ENCODE measurements around the gene RNF214.
"Not testable (repeated sequence)": the region's sequence is repeated elsewhere in the genome, so short reads cannot be mapped to it uniquely, and the experiment has no call there.

The RNF214 gene

DNA sequence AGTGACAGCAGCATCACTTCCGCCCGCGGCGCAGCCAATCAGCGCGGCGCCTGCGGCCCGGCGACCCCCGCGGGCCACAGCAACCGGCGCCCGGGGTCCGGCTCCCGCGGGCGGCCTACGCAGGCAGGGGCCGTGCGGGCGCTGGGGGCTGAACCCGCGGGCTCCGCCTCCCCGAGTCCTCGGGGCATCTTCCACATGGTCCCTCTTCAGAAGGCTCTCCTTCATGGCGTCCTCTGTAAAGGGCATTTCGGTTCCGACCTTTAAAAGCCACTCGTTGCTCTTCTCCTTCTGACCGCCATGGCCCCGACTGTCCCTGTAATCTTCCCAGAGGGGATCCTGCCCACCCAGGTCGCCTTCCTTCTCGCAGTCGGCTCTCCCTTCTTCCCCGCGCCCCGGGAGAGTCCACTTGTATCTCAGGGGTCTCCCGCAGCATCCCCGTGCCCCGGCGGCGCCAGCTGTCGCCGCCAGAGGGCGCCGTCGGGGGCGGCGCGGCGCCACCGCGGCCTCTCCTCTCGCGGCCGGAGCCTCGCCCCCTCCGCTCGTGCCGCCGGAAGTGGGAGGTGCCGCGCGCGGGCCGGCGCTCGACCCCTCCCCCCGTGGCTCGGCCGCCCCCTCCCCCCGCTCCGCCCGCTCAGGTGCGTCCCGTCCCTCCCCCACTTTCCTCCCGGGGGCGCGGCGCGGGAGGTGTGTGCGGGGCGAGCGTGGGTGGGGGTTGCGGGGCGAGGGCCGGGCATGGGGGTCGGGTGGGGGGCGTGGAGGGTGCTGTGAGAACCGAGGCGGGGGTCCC, at the start of gene RNF214:
Gene RNF214 (plus strand): TSS at position 580 of the 787 bp plus-strand sequence. CDS start 1,602 bp downstream, outside the sequence.
- no peak for FAIRE-seq

DNA sequence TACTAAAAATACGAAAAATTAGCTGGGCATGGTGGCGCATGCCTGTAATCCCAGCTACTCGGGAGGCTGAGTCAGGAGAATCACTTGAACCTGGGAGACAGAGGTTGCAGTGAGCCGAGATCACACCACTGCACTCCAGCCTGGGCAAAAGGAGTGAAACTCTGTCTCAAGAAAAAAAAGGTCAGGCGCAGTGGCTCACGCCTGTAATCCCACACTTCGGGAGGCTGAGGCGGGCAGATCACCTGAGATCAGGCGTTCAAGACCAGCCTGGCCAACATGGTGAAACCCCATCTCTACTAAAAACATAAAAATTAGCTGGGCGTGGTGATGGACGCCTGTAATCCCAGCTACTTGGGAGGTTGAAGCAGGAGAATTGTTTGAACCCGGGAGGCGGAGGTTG, 49.3 kb upstream of the RNF214 start:
- not testable (repeated sequence) for FAIRE-seq

DNA sequence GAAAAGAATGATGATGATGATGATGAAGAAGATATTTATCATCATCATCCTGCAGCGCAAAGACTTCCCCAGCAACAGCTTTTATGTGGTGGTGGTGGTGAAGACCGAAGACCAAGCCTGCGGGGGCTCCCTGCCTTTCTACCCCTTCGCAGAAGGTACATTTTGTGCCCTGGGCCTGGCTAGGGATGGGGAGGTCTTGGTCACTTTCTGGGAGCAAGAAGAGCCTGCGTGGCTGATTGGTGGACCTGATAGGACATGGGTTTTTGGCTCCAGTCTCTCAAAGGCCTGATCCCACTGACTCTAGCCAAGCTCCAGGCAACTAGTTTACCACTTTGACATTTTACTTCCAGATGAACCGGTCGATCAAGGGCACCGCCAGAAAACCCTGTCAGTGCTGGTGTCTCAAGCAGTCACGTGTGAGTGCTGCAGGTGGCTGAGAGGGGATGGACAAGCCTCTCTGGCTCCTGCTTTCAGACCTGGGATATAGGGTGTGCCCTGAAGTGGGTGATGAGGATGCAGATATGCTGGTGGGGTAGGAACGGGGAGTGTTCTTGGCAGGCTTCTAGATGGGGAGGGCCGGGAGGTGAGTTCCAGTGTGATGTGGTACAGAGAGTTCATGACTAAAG, 48.6 kb upstream of the RNF214 start:
- FAIRE-seq, result no peak

DNA sequence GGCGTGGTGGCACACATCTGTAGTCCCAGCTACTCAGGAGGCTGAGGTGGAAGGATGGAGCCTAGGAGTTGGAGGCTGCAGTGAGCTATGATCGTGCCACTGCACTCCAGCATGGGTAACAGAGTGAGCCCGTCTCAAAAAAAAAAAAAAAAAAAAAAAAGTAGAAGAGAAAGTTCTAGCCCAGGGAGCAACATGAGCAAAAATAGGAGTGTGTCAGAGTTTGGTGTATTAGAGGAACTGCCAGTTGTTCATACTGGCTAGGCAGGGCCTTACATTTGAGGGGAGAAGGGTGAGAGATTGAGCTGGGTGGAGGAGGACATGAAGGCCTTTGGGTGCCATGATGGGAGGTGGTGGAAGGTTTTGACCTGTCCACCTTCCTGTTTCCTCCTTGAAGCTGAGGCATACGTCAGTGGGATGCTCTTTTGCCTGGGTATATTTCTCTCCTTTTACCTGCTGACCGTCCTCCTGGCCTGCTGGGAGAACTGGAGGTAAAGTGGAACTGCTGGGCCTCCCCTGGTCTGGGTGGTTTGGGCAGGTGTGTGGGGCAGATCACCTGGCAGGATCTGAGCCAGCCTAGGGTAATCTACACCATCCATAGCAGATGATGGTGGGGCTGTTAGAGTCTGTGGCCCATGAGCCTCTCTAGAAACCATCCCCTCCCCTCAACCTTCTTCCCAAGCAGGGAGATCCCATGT, 46.6 kb upstream of the RNF214 start:
- FAIRE-seq, result no peak

DNA sequence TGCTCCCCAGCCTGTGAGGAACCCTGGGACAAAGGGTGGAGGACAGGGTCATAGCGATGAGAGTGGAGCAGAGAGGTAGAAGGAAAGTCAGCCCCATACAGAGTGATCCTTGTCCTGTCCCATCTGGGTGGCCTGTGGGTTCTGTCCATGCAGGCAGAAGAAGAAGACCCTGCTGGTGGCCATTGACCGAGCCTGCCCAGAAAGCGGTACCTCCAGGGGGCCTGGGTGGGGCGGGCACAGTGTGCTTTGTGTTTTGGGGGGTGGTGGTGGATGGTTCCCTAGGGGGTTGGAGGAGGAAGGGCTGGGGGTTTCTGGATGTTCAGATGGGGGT, 46.1 kb upstream of the RNF214 start:
- no peak for FAIRE-seq

DNA sequence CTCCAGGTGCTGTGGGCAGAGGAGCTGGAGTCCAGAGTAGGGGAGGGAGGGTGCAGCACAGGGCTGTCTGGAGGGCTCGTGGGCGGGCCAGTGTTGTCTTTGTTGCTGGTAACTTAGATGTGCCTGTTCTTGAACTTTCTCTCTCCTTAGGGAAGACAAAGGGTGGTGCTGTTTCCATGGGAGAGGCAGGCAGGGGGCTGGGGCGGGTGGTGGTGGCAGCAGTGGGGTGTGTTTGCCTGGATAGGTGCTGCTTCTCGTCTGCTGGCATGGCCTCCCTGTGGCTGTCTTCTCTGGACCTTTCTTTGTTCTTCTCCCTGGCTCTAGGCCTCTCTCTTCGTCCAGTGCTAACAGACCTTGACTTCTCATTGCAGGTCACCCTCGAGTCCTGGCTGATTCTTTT, 45.5 kb upstream of the RNF214 start:
- FAIRE-seq, result no peak

DNA sequence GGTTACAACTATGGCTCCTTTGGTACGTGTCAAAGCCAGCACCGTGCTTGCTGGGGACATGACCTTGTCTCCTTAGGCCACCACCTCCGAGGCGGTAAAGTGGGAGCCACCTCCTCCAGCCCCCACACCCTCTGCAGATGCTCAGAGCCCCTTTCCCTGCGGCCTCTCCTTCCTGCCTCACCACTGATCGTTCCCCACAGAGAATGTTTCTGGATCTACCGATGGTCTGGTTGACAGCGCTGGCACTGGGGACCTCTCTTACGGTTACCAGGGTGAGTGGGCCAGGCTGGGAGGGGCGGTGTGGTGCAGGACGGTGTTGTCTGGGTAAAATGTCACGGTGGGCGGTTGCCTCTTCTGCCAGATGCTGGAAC, 45.1 kb upstream of the RNF214 start:
- no peak for FAIRE-seq

DNA sequence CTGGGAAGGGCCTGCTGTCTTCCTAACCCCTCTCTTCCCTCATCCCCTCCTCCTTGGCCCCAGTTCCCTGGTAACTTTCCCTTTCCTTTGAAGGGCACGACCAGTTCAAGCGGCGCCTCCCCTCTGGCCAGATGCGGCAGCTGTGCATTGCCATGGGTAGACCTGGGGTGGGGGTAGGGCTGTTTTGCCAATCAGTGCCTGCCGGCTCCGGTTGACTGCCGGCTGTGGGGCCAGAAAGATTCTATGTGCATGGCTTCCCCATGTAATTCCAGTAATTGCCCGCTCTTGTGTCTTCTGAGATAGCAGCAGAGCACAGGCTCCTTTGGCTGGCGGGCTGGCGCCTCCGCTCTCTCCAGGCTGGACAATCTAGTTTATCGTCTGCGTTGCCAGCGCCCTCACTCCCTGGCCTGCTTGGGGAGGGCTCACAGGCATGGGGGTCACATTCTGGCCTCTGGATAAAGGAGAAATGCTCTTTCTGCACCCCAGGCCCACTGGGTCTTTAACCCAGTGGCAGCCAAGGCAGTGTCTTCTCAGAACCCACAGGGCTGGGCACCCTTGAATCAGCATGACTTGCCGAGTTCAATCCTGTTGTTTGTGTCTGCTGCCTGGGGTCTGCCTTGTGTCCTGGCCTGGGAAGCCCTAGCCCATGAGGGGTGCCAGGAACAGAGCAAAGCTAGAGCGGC, 44.5 kb upstream of the RNF214 start:
- no peak for FAIRE-seq

DNA sequence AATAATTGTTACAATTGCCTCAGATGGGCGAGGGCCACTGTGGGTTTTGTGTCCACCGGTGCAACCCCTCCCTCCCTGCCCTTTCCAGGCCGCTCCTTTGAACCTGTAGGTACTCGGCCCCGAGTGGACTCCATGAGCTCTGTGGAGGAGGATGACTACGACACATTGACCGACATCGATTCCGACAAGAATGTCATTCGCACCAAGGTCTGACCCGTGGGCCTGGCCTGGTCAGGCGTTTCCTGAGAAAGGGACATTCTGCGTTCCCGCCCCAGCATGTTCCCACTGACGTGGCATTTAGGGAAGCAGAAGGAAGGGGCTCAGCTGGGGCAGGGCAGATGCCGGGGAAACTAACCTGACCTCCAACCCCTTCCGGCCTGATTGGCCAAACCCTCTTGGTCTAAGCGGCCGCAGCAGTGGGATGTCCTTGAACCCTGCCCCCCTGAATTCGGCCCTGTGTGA, 43.8 kb upstream of the RNF214 start:
- FAIRE-seq, result no peak

DNA sequence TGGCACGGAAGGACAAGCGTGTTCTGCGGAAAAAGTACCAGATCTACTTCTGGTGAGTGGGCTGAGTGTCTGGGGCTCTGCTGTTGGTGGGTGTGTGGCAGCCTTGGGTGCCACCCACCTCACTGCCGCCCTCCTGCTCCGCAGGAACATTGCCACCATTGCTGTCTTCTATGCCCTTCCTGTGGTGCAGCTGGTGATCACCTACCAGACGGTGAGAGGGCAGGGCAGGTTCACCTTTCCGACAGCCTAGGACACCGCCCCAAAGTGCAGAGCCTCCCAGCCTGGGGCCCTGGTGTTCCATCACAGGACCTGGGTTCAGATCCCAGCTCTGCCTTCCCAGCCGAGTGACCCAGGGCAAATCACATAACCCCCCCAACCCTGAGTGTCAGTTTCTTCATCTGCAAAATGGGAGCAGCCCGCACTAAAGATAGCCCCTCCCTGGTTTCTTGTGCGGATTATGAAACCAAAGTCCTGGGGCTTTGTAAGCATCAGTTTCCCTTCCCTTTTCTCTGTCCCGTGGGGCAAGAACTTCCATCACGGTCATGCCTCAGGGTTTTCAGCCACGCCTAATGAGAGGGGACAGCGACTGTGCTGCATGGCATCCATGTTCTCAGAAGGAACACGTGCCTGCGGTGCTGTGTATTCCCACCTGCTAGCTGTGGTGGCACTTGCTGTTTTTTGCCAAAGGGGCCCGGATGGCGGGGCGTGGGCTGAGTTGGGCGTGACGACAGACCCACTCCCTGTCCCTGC, 43.1 kb upstream of the RNF214 start:
- no peak for FAIRE-seq

DNA sequence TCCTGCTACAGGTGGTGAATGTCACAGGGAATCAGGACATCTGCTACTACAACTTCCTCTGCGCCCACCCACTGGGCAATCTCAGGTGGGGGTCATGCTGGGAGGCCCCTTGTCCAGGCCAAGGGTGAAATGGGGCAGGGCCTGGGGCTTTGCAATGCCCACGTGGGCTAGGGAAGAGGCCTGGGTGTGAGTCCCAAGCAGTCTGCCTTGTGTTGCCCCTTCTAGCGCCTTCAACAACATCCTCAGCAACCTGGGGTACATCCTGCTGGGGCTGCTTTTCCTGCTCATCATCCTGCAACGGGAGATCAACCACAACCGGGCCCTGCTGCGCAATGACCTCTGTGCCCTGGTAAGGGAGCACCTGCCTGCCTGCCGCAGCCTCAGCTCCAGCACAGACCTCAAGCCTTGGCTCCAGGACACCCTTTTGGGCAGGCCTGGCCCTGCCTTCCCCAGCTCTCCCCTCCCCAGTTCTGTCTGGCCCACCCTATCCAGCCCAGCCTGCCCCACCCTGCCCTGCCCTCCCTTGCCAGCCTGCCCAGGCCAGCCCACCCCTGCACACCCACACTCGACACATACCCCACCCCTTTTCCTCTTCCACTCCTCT, 42.4 kb upstream of the RNF214 start:
- no peak for FAIRE-seq

DNA sequence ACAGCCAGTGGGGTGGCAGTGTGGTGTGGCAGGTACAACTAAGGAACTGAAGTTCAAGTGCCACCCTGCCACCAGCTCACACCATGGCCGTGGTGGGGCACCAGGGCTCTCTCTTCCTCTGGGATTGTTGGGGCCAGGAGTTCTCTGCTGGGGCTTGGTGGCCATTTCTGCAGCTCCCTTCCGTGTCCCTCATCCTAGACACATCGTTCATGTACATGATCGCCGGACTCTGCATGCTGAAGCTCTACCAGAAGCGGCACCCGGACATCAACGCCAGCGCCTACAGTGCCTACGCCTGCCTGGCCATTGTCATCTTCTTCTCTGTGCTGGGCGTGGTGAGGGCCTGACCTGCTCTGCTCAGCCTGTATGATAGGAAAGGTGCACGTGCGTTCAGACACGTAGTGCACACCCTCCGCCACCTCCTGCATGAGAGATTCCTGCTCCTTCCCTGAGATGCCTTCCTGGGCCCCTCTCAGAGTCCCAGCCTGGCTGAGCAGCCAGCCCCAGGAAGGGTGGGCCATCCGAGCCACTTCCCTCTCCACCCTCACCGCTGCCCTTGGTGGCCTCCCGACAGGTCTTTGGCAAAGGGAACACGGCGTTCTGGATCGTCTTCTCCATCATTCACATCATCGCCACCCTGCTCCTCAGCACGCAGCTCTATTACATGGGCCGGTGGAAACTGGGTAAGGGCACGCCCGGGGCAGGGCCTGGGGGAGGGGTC, 40.6 kb upstream of the RNF214 start:
- FAIRE-seq, result no peak

DNA sequence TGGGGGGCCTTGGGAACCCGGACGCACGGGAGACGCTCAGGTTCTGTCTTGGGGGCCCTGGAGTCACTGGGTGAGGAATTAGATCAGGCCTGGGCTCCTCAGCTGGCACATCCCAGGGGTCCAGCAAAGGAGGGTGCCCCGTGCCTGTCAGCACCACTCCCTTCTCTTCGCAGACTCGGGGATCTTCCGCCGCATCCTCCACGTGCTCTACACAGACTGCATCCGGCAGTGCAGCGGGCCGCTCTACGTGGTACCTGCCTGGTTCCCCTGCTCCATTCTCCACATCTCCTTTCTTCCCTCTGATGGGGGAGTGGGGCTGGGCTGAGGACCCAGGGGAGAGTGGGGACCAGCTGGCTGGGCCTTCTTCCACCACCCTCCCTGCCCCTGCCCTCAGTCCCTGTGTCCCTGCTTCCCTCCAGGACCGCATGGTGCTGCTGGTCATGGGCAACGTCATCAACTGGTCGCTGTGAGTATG, 40.0 kb upstream of the RNF214 start:
- no peak for FAIRE-seq

DNA sequence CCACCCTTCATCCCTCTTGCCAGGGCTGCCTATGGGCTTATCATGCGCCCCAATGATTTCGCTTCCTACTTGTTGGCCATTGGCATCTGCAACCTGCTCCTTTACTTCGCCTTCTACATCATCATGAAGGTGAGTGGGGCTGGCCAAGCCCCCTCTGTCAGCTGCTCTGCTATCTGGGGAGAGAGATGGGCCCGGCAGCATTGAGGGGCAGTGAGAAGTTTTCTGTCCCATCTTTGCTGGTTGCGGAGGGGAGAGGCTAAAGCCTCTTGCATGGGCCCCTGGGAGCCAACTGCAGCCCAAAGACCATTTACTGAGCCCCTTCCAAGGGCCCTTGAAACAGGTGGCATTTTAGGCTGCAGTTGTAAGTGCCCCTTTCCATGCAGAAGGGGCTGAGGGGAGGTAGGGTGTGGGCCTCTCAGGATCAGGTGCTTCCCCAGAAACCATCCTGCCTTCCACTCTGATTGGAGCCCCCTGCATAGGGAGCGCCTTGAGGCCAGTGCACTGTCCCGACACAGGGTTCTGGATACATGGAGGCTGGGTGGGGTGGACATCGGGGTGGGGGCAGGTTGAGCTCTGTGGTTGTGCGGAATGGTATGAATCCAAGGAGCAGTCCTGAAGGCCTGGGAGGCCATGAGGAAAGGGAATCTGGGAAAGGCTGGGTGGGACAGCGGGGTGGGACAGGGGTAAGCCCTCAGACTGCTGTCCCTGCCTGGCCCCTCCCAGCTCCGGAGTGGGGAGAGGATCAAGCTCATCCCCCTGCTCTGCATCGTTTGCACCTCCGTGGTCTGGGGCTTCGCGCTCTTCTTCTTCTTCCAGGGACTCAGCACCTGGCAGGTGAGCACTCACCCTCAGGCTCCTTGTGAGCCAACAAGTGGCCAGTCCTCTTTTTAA, 39.1 kb upstream of the RNF214 start:
- no peak for FAIRE-seq

DNA sequence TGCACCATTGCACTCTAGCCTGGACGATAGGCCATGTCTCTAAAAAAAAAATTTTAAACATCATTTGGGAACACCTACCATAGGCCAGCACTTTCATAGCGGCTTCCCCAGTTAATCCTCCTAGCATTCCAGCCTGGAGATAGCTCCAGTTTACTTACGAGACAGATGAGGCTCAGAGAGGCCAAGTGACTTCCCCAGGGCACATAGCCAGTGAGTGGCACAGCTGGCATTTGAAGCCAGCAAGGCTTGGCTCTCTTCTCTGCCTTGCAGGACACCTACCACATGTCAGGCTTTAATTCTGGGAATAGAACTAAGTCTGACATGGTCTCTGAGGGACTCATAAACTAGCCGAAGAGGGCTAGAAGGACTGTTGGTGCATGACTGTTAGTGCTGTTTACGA, 38.2 kb upstream of the RNF214 start:
- no peak for FAIRE-seq

DNA sequence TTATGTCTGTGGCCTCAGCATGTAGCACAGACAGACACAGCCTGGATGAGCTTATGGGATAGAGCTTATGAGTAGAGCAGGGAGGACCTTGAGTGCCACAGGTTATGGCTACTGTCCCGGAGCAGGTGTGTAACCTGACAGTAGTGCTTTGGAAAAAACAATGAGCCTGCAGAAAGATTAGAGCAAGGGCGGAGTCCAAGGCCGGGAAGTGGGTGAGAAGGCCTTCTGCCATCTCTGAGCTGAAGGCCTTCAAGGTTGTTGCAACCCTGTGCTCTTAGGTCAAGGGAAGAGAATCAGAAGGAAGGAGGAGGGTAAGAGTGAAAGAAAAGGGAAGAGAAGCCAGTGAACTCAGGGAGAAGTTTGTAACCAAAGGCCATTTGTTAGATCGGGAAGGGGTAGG, 37.2 kb upstream of the RNF214 start:
- no peak for FAIRE-seq

DNA sequence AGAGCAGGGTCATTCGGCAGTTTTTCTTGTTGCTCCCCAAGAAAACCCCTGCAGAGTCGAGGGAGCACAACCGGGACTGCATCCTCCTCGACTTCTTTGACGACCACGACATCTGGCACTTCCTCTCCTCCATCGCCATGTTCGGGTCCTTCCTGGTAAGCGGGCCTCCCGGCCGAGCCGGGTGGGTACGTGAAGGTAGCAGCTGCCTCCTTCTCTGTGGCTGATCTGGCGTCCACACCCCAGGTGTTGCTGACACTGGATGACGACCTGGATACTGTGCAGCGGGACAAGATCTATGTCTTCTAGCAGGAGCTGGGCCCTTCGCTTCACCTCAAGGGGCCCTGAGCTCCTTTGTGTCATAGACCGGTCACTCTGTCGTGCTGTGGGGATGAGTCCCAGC, 36.7 kb upstream of the RNF214 start:
- FAIRE-seq, result no peak

DNA sequence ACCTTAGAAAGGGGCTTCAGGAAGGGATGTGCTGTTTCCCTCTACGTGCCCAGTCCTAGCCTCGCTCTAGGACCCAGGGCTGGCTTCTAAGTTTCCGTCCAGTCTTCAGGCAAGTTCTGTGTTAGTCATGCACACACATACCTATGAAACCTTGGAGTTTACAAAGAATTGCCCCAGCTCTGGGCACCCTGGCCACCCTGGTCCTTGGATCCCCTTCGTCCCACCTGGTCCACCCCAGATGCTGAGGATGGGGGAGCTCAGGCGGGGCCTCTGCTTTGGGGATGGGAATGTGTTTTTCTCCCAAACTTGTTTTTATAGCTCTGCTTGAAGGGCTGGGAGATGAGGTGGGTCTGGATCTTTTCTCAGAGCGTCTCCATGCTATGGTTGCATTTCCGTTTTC, 35.5 kb upstream of the RNF214 start:
- no peak for FAIRE-seq

DNA sequence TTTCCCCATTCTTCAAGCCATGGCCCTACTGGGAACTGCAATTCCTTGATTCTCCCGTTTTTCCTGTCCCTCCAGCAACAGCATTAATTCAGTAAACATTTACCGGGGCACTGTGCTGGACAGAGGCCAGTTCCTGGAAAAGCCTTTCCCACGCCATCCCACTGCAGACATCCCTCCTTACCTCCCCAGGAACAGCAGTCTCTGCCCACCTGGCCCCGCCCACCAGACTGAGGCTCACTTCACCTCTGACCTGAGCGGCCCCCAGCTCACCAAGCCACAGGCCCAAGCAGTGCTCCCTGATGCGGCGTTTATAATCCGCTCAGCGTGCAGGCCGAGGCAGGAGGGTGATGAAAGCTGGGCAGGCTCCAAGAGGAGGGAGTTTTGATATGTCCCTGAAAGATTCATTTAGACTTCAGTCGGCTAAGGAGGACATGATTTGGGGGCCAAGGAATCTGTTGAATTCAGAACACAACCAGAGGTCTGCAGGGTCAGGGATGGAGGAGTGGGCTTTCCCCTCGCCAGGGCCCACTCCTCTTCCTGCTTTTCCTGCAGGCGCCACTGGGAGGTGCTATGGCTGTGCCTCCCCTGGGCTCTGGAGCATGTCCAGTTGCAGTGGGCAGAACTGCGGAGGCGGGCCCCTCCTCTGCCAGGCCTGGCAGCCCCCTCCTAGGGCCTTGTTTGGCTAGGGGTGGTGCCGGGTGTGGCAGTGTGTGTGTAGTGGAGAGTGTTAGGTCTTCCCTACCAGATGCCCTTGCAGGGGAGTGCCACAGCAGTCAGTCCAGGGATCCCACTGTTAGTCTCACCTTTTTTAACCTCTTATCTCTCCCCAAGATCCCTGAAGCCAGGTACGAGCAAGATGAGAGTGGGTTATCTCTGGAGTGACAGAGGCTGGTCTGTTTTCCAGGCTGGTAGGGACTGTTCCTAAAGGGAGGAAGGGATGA, 34.7 kb upstream of the RNF214 start:
- FAIRE-seq, result no peak
